ENCODE measurements around the gene ZBTB21.

ZBTB21 gene

GRCh38 chr21:41985662-41986416, 24.3 kb downstream of the ZBTB21 start (continued):
- TF ChIP-seq ZFP3 (CRISPR knock-in tag; IDR thresholded peaks at IDR 0.05): no peak
- TF ChIP-seq TOX (CRISPR knock-in tag; IDR thresholded peaks at IDR 0.05; ENCODE audit: borderline replicate concordance): no peak
- no peak for TF ChIP-seq ZFP30 (CRISPR knock-in tag; IDR thresholded peaks at IDR 0.05)
- no peak for TF ChIP-seq SNAI2 (CRISPR knock-in tag; IDR thresholded peaks at IDR 0.05)

- no peak for ATAC-seq
- TF ChIP-seq, protein P1, sequence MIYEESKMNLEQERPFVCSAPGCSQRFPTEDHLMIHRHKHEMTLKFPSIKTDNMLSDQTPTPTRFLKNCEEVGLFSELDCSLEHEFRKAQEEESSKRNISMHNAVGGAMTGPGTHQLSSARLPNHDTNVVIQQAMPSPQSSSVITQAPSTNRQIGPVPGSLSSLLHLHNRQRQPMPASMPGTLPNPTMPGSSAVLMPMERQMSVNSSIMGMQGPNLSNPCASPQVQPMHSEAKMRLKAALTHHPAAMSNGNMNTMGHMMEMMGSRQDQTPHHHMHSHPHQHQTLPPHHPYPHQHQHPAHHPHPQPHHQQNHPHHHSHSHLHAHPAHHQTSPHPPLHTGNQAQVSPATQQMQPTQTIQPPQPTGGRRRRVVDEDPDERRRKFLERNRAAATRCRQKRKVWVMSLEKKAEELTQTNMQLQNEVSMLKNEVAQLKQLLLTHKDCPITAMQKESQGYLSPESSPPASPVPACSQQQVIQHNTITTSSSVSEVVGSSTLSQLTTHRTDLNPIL (CRISPR knock-in tag; IDR thresholded peaks at IDR 0.05; ENCODE audit: low read depth): no peak
- TF ChIP-seq ESRRG (CRISPR knock-in tag; IDR thresholded peaks at IDR 0.05): no peak
- TF ChIP-seq ARNTL (CRISPR knock-in tag; IDR thresholded peaks at IDR 0.05; ENCODE audit: borderline replicate concordance, low read depth): no peak
- TF ChIP-seq ZFP3 (CRISPR knock-in tag; IDR thresholded peaks at IDR 0.05): no peak
- no peak for TF ChIP-seq ZNF565 (CRISPR knock-in tag; conservative IDR thresholded peaks at IDR 0.05; ENCODE audit: low read depth)
- TF ChIP-seq TOX (CRISPR knock-in tag; IDR thresholded peaks at IDR 0.05; ENCODE audit: borderline replicate concordance): no peak
These were observed 26.9 kb downstream of the ZBTB21 start for GRCh38 chr21:41983229-41983628.

DNA sequence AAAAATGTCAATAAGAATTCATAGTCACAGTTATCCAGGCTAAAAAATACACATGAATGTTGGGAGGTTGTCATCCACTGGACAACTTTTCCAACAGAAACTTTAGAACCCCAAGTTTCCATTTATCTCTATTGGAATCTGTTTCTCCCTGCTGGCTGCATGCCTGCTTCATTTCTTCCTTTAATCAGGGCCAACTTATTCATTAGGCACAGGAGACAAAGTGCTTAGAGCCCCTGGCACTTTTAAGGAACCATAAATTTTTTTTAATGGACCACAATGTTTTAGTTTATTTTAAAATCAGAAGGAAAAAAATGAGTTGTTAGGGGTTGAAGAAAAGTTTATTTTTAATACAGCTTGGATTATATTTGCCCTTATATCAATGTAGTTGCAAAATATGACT, 29.6 kb downstream of the ZBTB21 start:
- no peak for ATAC-seq
- TF ChIP-seq PPARA (CRISPR knock-in tag; IDR thresholded peaks at IDR 0.05; ENCODE audit: borderline replicate concordance) (no peak), BACH2 (CRISPR knock-in tag; IDR thresholded peaks at IDR 0.05; ENCODE audit: borderline replicate concordance) (no peak), ARNTL (CRISPR knock-in tag; IDR thresholded peaks at IDR 0.05; ENCODE audit: borderline replicate concordance, low read depth) (no peak), RARB (CRISPR knock-in tag; IDR thresholded peaks at IDR 0.05) (no peak)

GRCh38 chr21:41979751-41980369, 30.3 kb downstream of the ZBTB21 start:
- no peak for ATAC-seq

GRCh38 chr21:41979335-41979734, 30.8 kb downstream of the ZBTB21 start:
- no peak for ATAC-seq
- TF ChIP-seq GLIS3 (CRISPR knock-in tag; IDR thresholded peaks at IDR 0.05): no peak

More at GRCh38 chr21:41979751-41980369, 30.3 kb downstream of the ZBTB21 start:
- no peak for TF ChIP-seq ZNF565 (CRISPR knock-in tag; conservative IDR thresholded peaks at IDR 0.05; ENCODE audit: low read depth)
- no peak for TF ChIP-seq POU6F1 (CRISPR knock-in tag; IDR thresholded peaks at IDR 0.05; ENCODE audit: borderline replicate concordance, low read depth)
- TF ChIP-seq TOX (CRISPR knock-in tag; IDR thresholded peaks at IDR 0.05; ENCODE audit: borderline replicate concordance): no peak
- TF ChIP-seq ZFP30 (CRISPR knock-in tag; IDR thresholded peaks at IDR 0.05): no peak
- no peak for TF ChIP-seq TCF4 (CRISPR knock-in tag; IDR thresholded peaks at IDR 0.05; ENCODE audit: borderline replicate concordance)

DNA sequence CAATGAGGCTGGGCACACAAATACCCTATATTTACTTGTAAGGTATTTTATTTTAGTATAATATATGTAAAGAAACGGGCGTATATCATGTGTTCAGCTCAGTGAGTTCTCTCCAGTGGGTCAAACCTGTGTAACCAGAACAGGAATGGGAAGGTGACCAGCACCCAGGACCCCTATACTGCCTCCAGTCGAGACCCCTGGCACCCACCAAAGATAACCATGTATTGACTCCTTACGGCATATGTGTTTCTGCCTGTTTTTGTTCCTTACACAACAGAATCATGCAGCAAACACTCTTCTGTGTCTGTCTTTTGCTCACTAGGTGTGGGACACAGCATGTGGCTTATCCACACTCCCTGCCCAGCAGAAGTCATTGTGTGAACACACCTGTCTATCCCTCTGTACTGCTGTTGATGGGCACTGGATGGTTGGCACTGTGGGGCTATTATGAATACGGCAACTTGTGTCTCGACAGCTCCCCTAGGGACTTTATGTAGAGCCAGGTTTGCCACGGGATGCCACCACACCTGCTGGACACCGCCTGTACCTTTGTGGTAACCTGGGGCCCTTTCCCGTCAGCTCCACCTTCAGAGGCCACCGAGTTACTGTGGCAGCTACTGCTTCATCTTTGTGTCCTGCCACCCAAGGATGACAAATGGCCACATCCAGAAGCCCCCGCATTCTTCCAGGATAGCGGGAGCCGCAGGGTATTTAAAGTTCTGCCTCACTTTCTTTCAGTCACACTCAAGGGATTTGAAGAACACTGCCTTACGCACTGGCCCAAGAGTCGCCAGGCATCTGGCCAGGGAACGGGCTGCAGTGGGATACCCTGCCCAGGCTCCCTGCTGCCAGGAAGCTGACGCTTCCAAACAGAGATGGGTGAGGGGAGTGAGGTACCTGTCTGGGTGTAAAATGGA, 32.9 kb downstream of the ZBTB21 start:
- ATAC-seq: no peak
- TF ChIP-seq, protein P2, sequence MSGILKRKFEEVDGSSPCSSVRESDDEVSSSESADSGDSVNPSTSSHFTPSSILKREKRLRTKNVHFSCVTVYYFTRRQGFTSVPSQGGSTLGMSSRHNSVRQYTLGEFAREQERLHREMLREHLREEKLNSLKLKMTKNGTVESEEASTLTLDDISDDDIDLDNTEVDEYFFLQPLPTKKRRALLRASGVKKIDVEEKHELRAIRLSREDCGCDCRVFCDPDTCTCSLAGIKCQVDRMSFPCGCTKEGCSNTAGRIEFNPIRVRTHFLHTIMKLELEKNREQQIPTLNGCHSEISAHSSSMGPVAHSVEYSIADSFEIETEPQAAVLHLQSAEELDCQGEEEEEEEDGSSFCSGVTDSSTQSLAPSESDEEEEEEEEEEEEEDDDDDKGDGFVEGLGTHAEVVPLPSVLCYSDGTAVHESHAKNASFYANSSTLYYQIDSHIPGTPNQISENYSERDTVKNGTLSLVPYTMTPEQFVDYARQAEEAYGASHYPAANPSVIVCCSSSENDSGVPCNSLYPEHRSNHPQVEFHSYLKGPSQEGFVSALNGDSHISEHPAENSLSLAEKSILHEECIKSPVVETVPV (CRISPR knock-in tag; IDR thresholded peaks at IDR 0.05): no peak
- TF ChIP-seq TCF4 (CRISPR knock-in tag; IDR thresholded peaks at IDR 0.05; ENCODE audit: borderline replicate concordance) (no peak), TSHZ2 (CRISPR knock-in tag; IDR thresholded peaks at IDR 0.05) (no peak), ZFP3 (CRISPR knock-in tag; IDR thresholded peaks at IDR 0.05) (no peak), ARNTL (CRISPR knock-in tag; IDR thresholded peaks at IDR 0.05; ENCODE audit: borderline replicate concordance, low read depth) (no peak), OSR1 (CRISPR knock-in tag; IDR thresholded peaks at IDR 0.05) (no peak), ISL1 (CRISPR knock-in tag; IDR thresholded peaks at IDR 0.05) (no peak), SNAI2 (CRISPR knock-in tag; IDR thresholded peaks at IDR 0.05) (no peak), ZC3H10 (CRISPR knock-in tag; IDR thresholded peaks at IDR 0.05) (no peak)
- TF ChIP-seq, protein P1 (CRISPR knock-in tag; IDR thresholded peaks at IDR 0.05; ENCODE audit: low read depth): no peak
